HG03159 (cell line): ENCODE data around the gene NCK2.
A peak's percentile ranks its signal among the peaks of the same experiment; 100 is the strongest.
"Not testable (repeated sequence)": the region's sequence is repeated elsewhere in the genome, so short reads cannot be mapped to it uniquely, and the experiment has no call there.

Source experiments
- ATAC-seq: cut with Tn5 transposase; IDR thresholded peaks from one replicate; pipeline ENCODE4 v1.9.1; 2021; ENCODE audit warnings: mild to moderate bottlenecking, moderate library complexity; ENCODE audit not compliant: unreplicated experiment

The NCK2 gene

GRCh38 chr2:105883911-105884694, 139.4 kb downstream of the NCK2 start:
- no peak for ATAC-seq

GRCh38 chr2:105885456-105885855, 140.7 kb downstream of the NCK2 start:
- no peak for ATAC-seq

- ATAC-seq: no peak
Observed at GRCh38 chr2:105886029-105886454, 141.3 kb downstream of the NCK2 start.

- ATAC-seq: no peak
Observed at GRCh38 chr2:105886687-105887086, 142.0 kb downstream of the NCK2 start.

- ATAC-seq: no peak
Observed at GRCh38 chr2:105887256-105887655, 142.5 kb downstream of the NCK2 start.

- ATAC-seq: no peak
Observed at GRCh38 chr2:105888625-105889024, 143.9 kb downstream of the NCK2 start.

GRCh38 chr2:105889046-105889445, 144.3 kb downstream of the NCK2 start:
- ATAC-seq: no peak

- ATAC-seq: no peak
Observed at GRCh38 chr2:105890111-105890510, 145.4 kb downstream of the NCK2 start.

- no peak for ATAC-seq
Observed at GRCh38 chr2:105890856-105891255, 146.1 kb downstream of the NCK2 start.

- no peak for ATAC-seq
Observed at GRCh38 chr2:105893011-105893995, 148.6 kb downstream of the NCK2 start.

- no peak for ATAC-seq
Observed at GRCh38 chr2:105894327-105894944, 149.7 kb downstream of the NCK2 start.

- ATAC-seq: no peak
Observed at GRCh38 chr2:105895990-105896764, 151.5 kb downstream of the NCK2 start.

- no peak for ATAC-seq
Observed at GRCh38 chr2:105896765-105897163, 152.1 kb downstream of the NCK2 start.

- ATAC-seq: not testable (repeated sequence)
Observed at GRCh38 chr2:105897694-105898093, 153.0 kb downstream of the NCK2 start.

- no peak for ATAC-seq
Observed at GRCh38 chr2:105903051-105903674, 158.5 kb downstream of the NCK2 start.

- peak; percentile 96 for ATAC-seq
Observed at GRCh38 chr2:105904938-105905337, 160.2 kb downstream of the NCK2 start.

- ATAC-seq: no peak
Observed at GRCh38 chr2:105906481-105906880, 161.8 kb downstream of the NCK2 start.

- ATAC-seq: no peak
Observed at GRCh38 chr2:105907184-105907583, 162.5 kb downstream of the NCK2 start.

GRCh38 chr2:105909215-105909614, 164.5 kb downstream of the NCK2 start:
- no peak for ATAC-seq
